IMR-90 (cell line): ENCODE results near the gene EXOC6B. TPM values are rescaled to one million over a fixed set of nuclear protein-coding genes. Genes with fewer than 3 reads are reported as not detected.

ENCODE experiments used
- ATAC-seq: fragments of 200-7000 bp; cut with Tn5 transposase; 2 replicates; pipeline ENCODE4 v1.9.1; 2020; ENCODE audit warnings: low read depth, mild to moderate bottlenecking, moderate library complexity
- BruUV-seq: library from RNA; stranded (reverse); fragments of 400-500 nt; replicated peaks from 2 replicates; lab custom pipeline; 2021; lab: Mats Ljungman, UMichigan
- CTCF ChIA-PET: fragments of 300-600 bp; formaldehyde crosslinking; extraction: SDS; loops from one replicate; lab custom pipeline; 2021; ENCODE audit warnings: antibody characterized with exemption; lab: Yijun Ruan, JAX
- POLR2A ChIA-PET: fragments of 300-600 bp; sonication (Branson Sonifier 250); formaldehyde crosslinking; loops from one replicate; lab custom pipeline; 2022; ENCODE audit warnings: antibody characterized with exemption; ENCODE audit not compliant: unreplicated experiment; lab: Charles Lee
- DNase-seq: peaks from one replicate; pipeline ENCODE4 v3.0.0; 2013
- H2AFZ ChIP-seq: replicated peaks from 2 replicates; pipeline ENCODE3; 2013; ENCODE audit warnings: low read length, mild to moderate bottlenecking; ENCODE audit not compliant: poor library complexity
- H2AK5ac ChIP-seq: 2 replicates; pipeline ENCODE4 v1.6.1; 2013; ENCODE audit warnings: low read depth, low read length, inconsistent platforms
- H2AK9ac ChIP-seq: replicated peaks from 2 replicates; pipeline ENCODE3; 2013; ENCODE audit warnings: mild to moderate bottlenecking, low read depth, low read length, moderate library complexity; ENCODE audit not compliant: poor library complexity
- H2BK120ac ChIP-seq: 2 replicates; pipeline ENCODE4 v1.6.1; 2013; ENCODE audit warnings: low read depth, low read length, inconsistent platforms
- H2BK15ac ChIP-seq: 3 replicates; pipeline ENCODE4 v1.6.1; 2013; ENCODE audit warnings: low read depth, low read length, inconsistent platforms
- H2BK20ac ChIP-seq: 2 replicates; pipeline ENCODE4 v1.6.1; 2013; ENCODE audit warnings: low read depth, mild to moderate bottlenecking, inconsistent platforms, low read length, moderate library complexity
- H2BK5ac ChIP-seq: 2 replicates; pipeline ENCODE4 v1.6.1; 2013; ENCODE audit warnings: mild to moderate bottlenecking, low read depth, low read length, inconsistent platforms; ENCODE audit not compliant: poor library complexity, severe bottlenecking
- H3K14ac ChIP-seq: replicated peaks from 2 replicates; pipeline ENCODE4 v1.6.1; 2013; ENCODE audit warnings: low read depth, low read length, inconsistent platforms
- H3K18ac ChIP-seq: 2 replicates; pipeline ENCODE4 v1.6.1; 2013; ENCODE audit warnings: low read depth, low read length, control low read depth
- H3K23ac ChIP-seq: 2 replicates; pipeline ENCODE4 v1.6.1; 2013; ENCODE audit warnings: low read depth, low read length, inconsistent platforms
- H3K27ac ChIP-seq: 2 replicates; pipeline ENCODE4 v1.5.1; 2013; ENCODE audit warnings: mild to moderate bottlenecking, control low read depth, low read length; ENCODE audit not compliant: insufficient read depth
- H3K27me3 ChIP-seq: 2 replicates; pipeline ENCODE4 v1.6.1; 2013; ENCODE audit warnings: low read length; ENCODE audit not compliant: control insufficient read depth, insufficient read depth
- H3K36me3 ChIP-seq: 2 replicates; pipeline ENCODE4 v1.6.1; 2013; ENCODE audit warnings: low read length, mixed read lengths; ENCODE audit not compliant: control insufficient read depth, insufficient read depth
- H3K4ac ChIP-seq: 2 replicates; pipeline ENCODE4 v1.6.1; 2013; ENCODE audit warnings: low read depth, low read length, inconsistent platforms
- H3K4me1 ChIP-seq: 2 replicates; pipeline ENCODE4 v1.6.1; 2013; ENCODE audit warnings: low read length, mixed read lengths; ENCODE audit not compliant: control insufficient read depth, insufficient read depth
- H3K4me2 ChIP-seq: 2 replicates; pipeline ENCODE4 v1.6.1; 2013; ENCODE audit warnings: low read depth, mild to moderate bottlenecking, control low read depth, low read length, moderate library complexity
- H3K4me3 ChIP-seq: 2 replicates; pipeline ENCODE4 v1.5.1; 2013; ENCODE audit warnings: low read depth, mild to moderate bottlenecking, control low read depth, low read length, moderate library complexity; ENCODE audit not compliant: insufficient read depth
- H3K56ac ChIP-seq: 2 replicates; pipeline ENCODE4 v1.6.1; 2013; ENCODE audit warnings: low read length, inconsistent platforms; ENCODE audit not compliant: insufficient read depth; ENCODE audit errors: extremely low read depth
- H3K79me1 ChIP-seq, 2 experiments: 2 replicates each; pipeline ENCODE4 v1.6.1; 2013; ENCODE audit warnings: low read length in 2 of 2, inconsistent platforms in 1 of 2, low read depth in 1 of 2
- H3K9ac ChIP-seq: 2 replicates; pipeline ENCODE4 v1.6.1; 2013; ENCODE audit warnings: low read depth, low read length, control low read depth
- H3K9me1 ChIP-seq: 2 replicates; pipeline ENCODE4 v1.6.1; 2013; ENCODE audit warnings: low read length, inconsistent platforms; ENCODE audit not compliant: insufficient read depth
- H3K9me3 ChIP-seq: 2 replicates; pipeline ENCODE4 v1.6.1; 2013; ENCODE audit warnings: low read length; ENCODE audit not compliant: control insufficient read depth, insufficient read depth
- H4K20me1 ChIP-seq: 2 replicates; pipeline ENCODE4 v1.6.1; 2013; ENCODE audit warnings: low read length, inconsistent platforms; ENCODE audit not compliant: insufficient read depth
- H4K5ac ChIP-seq: 2 replicates; pipeline ENCODE4 v1.6.1; 2013; ENCODE audit warnings: mild to moderate bottlenecking, low read depth, low read length, control low read depth
- H4K8ac ChIP-seq, 2 experiments: 2 replicates each; pipeline ENCODE4 v1.6.1; 2013; ENCODE audit warnings: low read depth in 2 of 2, low read length in 2 of 2, control low read depth in 1 of 2, inconsistent platforms in 1 of 2
- H4K91ac ChIP-seq: 2 replicates; pipeline ENCODE4 v1.6.1; 2013; ENCODE audit warnings: low read depth, low read length, inconsistent platforms; ENCODE audit not compliant: insufficient read depth
- BHLHE40 ChIP-seq: fragments of 150-350 bp; IDR thresholded peaks from 2 replicates; pipeline ENCODE4 v1.6.1; 2016; ENCODE audit warnings: mild to moderate bottlenecking, low read depth, low read length
- FOS ChIP-seq: fragments of 150-350 bp; IDR thresholded peaks from 2 replicates; pipeline ENCODE4 v1.6.1; 2016; ENCODE audit warnings: low read depth, low read length
- MAFK ChIP-seq: IDR thresholded peaks from 2 replicates; pipeline ENCODE4 v1.6.1; 2012; ENCODE audit warnings: low read depth, low read length, improper control_type of control experiment
- MAZ ChIP-seq: IDR thresholded peaks from 2 replicates; pipeline ENCODE4 v1.6.1; 2012; ENCODE audit warnings: low read depth, mild to moderate bottlenecking, low read length, improper control_type of control experiment, moderate library complexity, borderline replicate concordance
- RCOR1 ChIP-seq: IDR thresholded peaks from 2 replicates; pipeline ENCODE4 v1.6.1; 2012; ENCODE audit warnings: mild to moderate bottlenecking, low read length, improper control_type of control experiment; ENCODE audit not compliant: insufficient replicate concordance
- WGBS, 2 experiments: methylation state at CpG; one replicate each; pipeline versions ENCODE4 v1.1.5 to v1.1.7; 2013; ENCODE audit warnings: missing lambda C conversion rate in 2 of 2; ENCODE audit not compliant: insufficient read length in 1 of 2; ENCODE audit errors: extremely low coverage in 2 of 2; 5-methylcytosine and 5-hydroxymethylcytosine counted together
- dilution Hi-C: fragments of 300-500 bp; cut with HindIII; formaldehyde crosslinking; loops from one replicate; pipeline ENCODE4 v1.14.3; 2018; ENCODE audit warnings: low sequenced_read_pairs; ENCODE audit not compliant: unreplicated experiment
- in situ Hi-C: fragments of 300-500 bp; cut with MboI; formaldehyde crosslinking; loops from 3 replicates; pipeline ENCODE4 v1.14.3; 2019; ENCODE audit warnings: low sequenced_read_pairs, inconsistent platforms, mixed read lengths
- intact Hi-C: fragments of 100-400 bp; cut with micrococcal nuclease; formaldehyde crosslinking; loops from 2 replicates; pipeline ENCODE4 v1.10.0; 2022
- polyA plus RNA-seq, 3 experiments: library from polyadenylated mRNA; depleted of rRNA; stranded (reverse); fragments of >200 nt; gene quantifications; 2 replicates each; pipeline ENCODE4 v1.2.3, GENCODE V29; 2012; ENCODE audit warnings: low replicate concordance in 1 of 3
- total RNA-seq: library from RNA; depleted of rRNA; stranded (reverse); fragments of >200 nt; gene quantifications from 2 replicates; pipeline ENCODE4 v1.2.3, GENCODE V29; 2012
- TF ChIP-seq, protein P1 (sequence below): fragments of 150-350 bp; IDR thresholded peaks from 2 replicates; pipeline ENCODE4 v1.6.1; 2017; ENCODE audit warnings: mild to moderate bottlenecking, antibody characterized with exemption, low read length, low read depth

EXOC6B gene
- total and polyA plus RNA-seq, 2 of the 4 experiments (the other 2 are of a cell fraction), result 10.2 to 29.4 TPM

DNA sequence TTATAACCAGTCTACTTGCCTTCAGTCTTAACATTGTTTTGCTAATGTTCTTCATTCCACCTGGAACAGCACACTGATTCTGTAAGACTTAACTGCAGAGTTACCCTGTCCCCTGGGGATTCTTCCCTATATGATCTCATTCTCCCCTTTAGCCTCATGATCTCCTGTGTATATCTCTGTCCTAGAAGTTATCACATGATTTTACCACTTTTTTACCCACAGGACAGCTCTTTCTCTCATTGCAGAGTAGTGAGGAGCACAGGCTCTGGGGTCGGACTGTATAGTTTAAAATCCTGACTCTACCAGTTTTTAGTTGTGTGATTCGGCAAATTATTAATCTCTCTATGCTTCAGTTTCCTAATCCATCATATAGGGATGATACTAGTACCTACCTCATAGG is 14.2 kb upstream of the EXOC6B start:
- POLR2A ChIA-PET, result no interaction called here
- no peaks in the 10 kb centered on the region for H3K9me3 ChIP-seq
- dilution Hi-C loops (no loop called here), intact Hi-C loops (no loop called here), in situ Hi-C loops (no loop called here)
- H3K23ac ChIP-seq, result no peak overlapping the region
- no TSS peak for BruUV-seq
- no peaks in the 10 kb centered on the region for H4K20me1 ChIP-seq
- H4K8ac ChIP-seq, result no peak overlapping the region
- no peak overlapping the region for H3K4ac ChIP-seq
- no peak overlapping the region for H2AK5ac ChIP-seq
- no peak overlapping the region for H4K5ac ChIP-seq
- WGBS, 2 experiments, result no CpG with 5 or more reads among the region's 2 CpGs
- no peak overlapping the region for H2BK20ac ChIP-seq
- H3K4me1 ChIP-seq, result no peaks in the 10 kb centered on the region
- no peak overlapping the region for H3K9ac ChIP-seq
- H3K56ac ChIP-seq, result no peak overlapping the region
- CTCF ChIA-PET, result interaction anchor here (0.6 to 1.0 kb wide), 2 partner anchors 11 to 46 kb away, joined by 3 to 4 read pairs; no protein-coding TSS in a partner anchor
- no peak overlapping the region for H2BK120ac ChIP-seq
- TF ChIP-seq MAFK, result no peak
- TF ChIP-seq, protein P1, sequence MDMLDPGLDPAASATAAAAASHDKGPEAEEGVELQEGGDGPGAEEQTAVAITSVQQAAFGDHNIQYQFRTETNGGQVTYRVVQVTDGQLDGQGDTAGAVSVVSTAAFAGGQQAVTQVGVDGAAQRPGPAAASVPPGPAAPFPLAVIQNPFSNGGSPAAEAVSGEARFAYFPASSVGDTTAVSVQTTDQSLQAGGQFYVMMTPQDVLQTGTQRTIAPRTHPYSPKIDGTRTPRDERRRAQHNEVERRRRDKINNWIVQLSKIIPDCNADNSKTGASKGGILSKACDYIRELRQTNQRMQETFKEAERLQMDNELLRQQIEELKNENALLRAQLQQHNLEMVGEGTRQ, result no peak
- TF ChIP-seq RCOR1, result no peak
- TF ChIP-seq FOS, result no peak
- TF ChIP-seq MAZ, result no peak
- no peak for TF ChIP-seq BHLHE40
- H2AFZ ChIP-seq, result no peak overlapping the region
- ATAC-seq, result no peak
- H2BK15ac ChIP-seq, result no peak overlapping the region
- H2AK9ac ChIP-seq, result no peak overlapping the region
- H3K9me1 ChIP-seq, result no peaks in the 10 kb centered on the region
- H3K27me3 ChIP-seq, result peaks cover 19% of the 10 kb centered on the region
- H3K4me3 ChIP-seq, result no peak overlapping the region
- H4K91ac ChIP-seq, result no peak overlapping the region
- no peak overlapping the region for H3K27ac ChIP-seq
- no peak overlapping the region for H2BK5ac ChIP-seq
- no peaks in the 10 kb centered on the region for H3K36me3 ChIP-seq
- no peak overlapping the region for H3K14ac ChIP-seq
- H3K4me2 ChIP-seq, result no peak overlapping the region
- H3K79me1 ChIP-seq, result no peaks in the 10 kb centered on the region
- no peak overlapping the region for H3K18ac ChIP-seq
- DNase-seq, result no peak
